ENCODE data around the gene SP9. TPM values are rescaled to one million over a fixed set of nuclear protein-coding genes. Genes with fewer than 3 reads are reported as not detected.
A peak's percentile ranks its signal among the peaks of the same experiment; 100 is the strongest.

The SP9 gene
- total and polyA plus RNA-seq, 10 of the 15 experiments (the other 5 are each of a cell fraction or from before 2014, with no cell fraction given) = not detected

DNA sequence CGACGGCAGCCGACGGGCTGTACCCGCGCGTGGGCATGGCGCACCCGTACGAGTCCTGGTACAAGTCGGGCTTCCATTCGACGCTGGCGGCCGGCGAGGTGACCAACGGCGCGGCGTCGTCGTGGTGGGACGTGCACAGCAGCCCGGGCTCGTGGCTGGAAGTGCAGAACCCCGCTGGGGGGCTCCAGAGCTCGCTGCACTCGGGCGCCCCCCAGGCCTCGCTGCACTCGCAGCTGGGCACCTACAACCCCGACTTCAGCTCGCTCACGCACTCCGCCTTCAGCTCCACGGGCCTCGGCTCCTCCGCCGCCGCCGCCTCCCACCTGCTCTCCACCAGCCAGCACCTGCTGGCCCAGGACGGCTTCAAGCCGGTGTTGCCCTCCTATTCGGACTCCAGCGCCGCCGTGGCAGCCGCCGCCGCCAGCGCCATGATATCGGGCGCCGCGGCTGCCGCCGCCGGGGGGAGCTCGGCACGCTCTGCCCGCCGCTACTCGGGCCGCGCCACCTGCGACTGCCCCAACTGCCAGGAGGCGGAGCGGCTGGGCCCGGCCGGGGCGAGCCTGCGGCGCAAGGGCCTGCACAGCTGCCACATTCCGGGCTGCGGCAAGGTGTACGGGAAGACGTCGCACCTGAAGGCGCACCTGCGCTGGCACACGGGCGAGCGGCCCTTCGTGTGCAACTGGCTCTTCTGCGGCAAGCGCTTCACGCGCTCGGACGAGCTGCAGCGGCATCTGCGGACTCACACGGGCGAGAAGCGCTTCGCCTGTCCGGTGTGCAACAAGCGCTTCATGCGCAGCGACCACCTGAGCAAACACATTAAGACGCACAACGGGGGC, 2.0 kb downstream of the SP9 start:
- TF ChIP-seq TCF3 (IDR thresholded peaks at IDR 0.05; ENCODE audit: borderline replicate concordance, insufficient read depth, low read depth, low read length) (0 out of 2 replicates have a peak, but pooled peaks have one; percentile 18), IKZF1 (conservative IDR thresholded peaks at IDR 0.05) (0 out of 2 replicates have a peak, but pooled peaks have one; percentile 8), BHLHE40 (IDR thresholded peaks at IDR 0.05; ENCODE audit: borderline replicate concordance in 1 of 2, low read depth in 2 of 2, low read length in 1 of 2) (peak in 1 of 2 experiments; percentile 50; a peak in 1 of 4 replicates), DPF2 (IDR thresholded peaks at IDR 0.05) (0 out of 2 replicates have a peak, but pooled peaks have one; percentile 22), NFXL1 (IDR thresholded peaks at IDR 0.05; ENCODE audit: borderline replicate concordance) (no peak), EZH2 (IDR thresholded peaks at IDR 0.05; ENCODE audit: borderline replicate concordance, control insufficient read depth, low read depth, low read length) (no peak), BACH1 (IDR thresholded peaks at IDR 0.05; ENCODE audit: borderline replicate concordance) (no peak), TCF7 (IDR thresholded peaks at IDR 0.05; ENCODE audit: borderline replicate concordance) (no peak), SUZ12 (IDR thresholded peaks at IDR 0.05; ENCODE audit: unreplicated experiment) (peak; percentile 97), CHD4 (IDR thresholded peaks at IDR 0.05) (no peak)
- TF ChIP-seq, protein P1, sequence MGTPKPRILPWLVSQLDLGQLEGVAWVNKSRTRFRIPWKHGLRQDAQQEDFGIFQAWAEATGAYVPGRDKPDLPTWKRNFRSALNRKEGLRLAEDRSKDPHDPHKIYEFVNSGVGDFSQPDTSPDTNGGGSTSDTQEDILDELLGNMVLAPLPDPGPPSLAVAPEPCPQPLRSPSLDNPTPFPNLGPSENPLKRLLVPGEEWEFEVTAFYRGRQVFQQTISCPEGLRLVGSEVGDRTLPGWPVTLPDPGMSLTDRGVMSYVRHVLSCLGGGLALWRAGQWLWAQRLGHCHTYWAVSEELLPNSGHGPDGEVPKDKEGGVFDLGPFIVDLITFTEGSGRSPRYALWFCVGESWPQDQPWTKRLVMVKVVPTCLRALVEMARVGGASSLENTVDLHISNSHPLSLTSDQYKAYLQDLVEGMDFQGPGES (IDR thresholded peaks at IDR 0.05) = no peak
- TF ChIP-seq, protein P2, sequence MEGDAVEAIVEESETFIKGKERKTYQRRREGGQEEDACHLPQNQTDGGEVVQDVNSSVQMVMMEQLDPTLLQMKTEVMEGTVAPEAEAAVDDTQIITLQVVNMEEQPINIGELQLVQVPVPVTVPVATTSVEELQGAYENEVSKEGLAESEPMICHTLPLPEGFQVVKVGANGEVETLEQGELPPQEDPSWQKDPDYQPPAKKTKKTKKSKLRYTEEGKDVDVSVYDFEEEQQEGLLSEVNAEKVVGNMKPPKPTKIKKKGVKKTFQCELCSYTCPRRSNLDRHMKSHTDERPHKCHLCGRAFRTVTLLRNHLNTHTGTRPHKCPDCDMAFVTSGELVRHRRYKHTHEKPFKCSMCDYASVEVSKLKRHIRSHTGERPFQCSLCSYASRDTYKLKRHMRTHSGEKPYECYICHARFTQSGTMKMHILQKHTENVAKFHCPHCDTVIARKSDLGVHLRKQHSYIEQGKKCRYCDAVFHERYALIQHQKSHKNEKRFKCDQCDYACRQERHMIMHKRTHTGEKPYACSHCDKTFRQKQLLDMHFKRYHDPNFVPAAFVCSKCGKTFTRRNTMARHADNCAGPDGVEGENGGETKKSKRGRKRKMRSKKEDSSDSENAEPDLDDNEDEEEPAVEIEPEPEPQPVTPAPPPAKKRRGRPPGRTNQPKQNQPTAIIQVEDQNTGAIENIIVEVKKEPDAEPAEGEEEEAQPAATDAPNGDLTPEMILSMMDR (IDR thresholded peaks at IDR 0.05 in 2 of 3, conservative IDR thresholded peaks at IDR 0.05 in 1 of 3; ENCODE audit: control insufficient read depth in 2 of 3, extremely low read depth in 1 of 3, insufficient read depth in 1 of 3, low read depth in 3 of 3, low read length in 3 of 3) = peak in 2 of 3 experiments; percentile 7 to 9; a peak in 2 of 6 replicates
- TF ChIP-seq, protein P3, sequence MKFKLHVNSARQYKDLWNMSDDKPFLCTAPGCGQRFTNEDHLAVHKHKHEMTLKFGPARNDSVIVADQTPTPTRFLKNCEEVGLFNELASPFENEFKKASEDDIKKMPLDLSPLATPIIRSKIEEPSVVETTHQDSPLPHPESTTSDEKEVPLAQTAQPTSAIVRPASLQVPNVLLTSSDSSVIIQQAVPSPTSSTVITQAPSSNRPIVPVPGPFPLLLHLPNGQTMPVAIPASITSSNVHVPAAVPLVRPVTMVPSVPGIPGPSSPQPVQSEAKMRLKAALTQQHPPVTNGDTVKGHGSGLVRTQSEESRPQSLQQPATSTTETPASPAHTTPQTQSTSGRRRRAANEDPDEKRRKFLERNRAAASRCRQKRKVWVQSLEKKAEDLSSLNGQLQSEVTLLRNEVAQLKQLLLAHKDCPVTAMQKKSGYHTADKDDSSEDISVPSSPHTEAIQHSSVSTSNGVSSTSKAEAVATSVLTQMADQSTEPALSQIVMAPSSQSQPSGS (IDR thresholded peaks at IDR 0.05; ENCODE audit: low read length) = no peak
- DNase-seq (ENCODE audit: low read depth, low spot score) = no peak
- Histone ChIP-seq H4K20me1 (ENCODE audit: control insufficient read depth, insufficient read depth) (no peaks in the 10 kb centered on the region), H3K36me3 (ENCODE audit: control insufficient read depth in 2 of 2, insufficient read depth in 2 of 2, low read length in 1 of 2) (no peaks in the 10 kb centered on the region), H3K4me1 (ENCODE audit: control insufficient read depth, insufficient read depth, low read length) (peaks cover 16% of the 10 kb centered on the region), H3K9me3 (replicated peaks; ENCODE audit: control insufficient read depth, insufficient read depth, low read length) (peaks cover 1% of the 10 kb centered on the region; the same call in 2 of the 3 replicates), H3K27ac (ENCODE audit: control insufficient read depth, insufficient read depth) (no peak overlapping the region), H3K4me3 (peak overlapping the region; percentile 56; the same call in 1 of the 2 replicates), H3K27me3 (replicated peaks in 1 of 2; ENCODE audit: control insufficient read depth in 2 of 2, insufficient read depth in 2 of 2, low read length in 1 of 2) (peaks cover 28 to 59% of the 10 kb centered on the region in 2 experiments), H2AFZ (ENCODE audit: control insufficient read depth, low read depth, low read length) (peak overlapping the region; percentile 53), H3K9ac (ENCODE audit: control insufficient read depth, insufficient read depth, low read length) (no peak overlapping the region), H3K79me2 (ENCODE audit: control insufficient read depth, insufficient read depth, low read length) (no peaks in the 10 kb centered on the region), H3K4me2 (ENCODE audit: control insufficient read depth, insufficient read depth) (peak overlapping the region; percentile 85)
- ChIA-PET SMC1A (ENCODE audit: uncharacterized antibody, unreplicated experiment) (interaction anchor here (1.0 kb wide), 1 partner anchor 178 kb away, joined by 3 read pairs; no protein-coding TSS in a partner anchor), POLR2A (no interaction called here), CTCF (interaction anchor here (0.6 to 1.0 kb wide), 2 partner anchors 182 to 199 kb away, joined by 3 to 4 read pairs; no protein-coding TSS in a partner anchor), RAD21 (ENCODE audit: unreplicated experiment) (interaction anchor here (0.7 kb wide), 1 partner anchor 934 kb away, joined by 4 read pairs; no protein-coding TSS in a partner anchor)
- no peak for FAIRE-seq
- intact Hi-C loops (cut with micrococcal nuclease; ENCODE audit: unreplicated experiment) (loop anchor here (10.0 kb wide), 1 partner anchor 582 kb away; no protein-coding TSS in a partner anchor), in situ Hi-C loops (cut with MboI) (no loop called here)
- 27% methylated on average over 94 of the region's 102 CpGs for WGBS (ENCODE audit: insufficient coverage, insufficient replicate concordance, low lambda C conversion rate, missing lambda C conversion rate)
- ATAC-seq = peak; percentile 69
- no TSS peak for BruUV-seq (replicated peaks)

Measured in GM12878 (cell line).